Adipocyte (in vitro differentiated cells): ENCODE data around the gene SHROOM4.
A peak's percentile ranks its signal among the peaks of the same experiment; 100 is the strongest.

Experiments
- DNase-seq: peaks from one replicate; pipeline ENCODE4 v3.0.0-alpha.2; 2015; ENCODE audit warnings: low read depth
- H3K27me3 ChIP-seq: replicated peaks from 2 replicates; pipeline ENCODE4 v1.7.0; 2013; ENCODE audit warnings: mild to moderate bottlenecking, low read length, moderate library complexity; ENCODE audit not compliant: control insufficient read depth, insufficient read depth
- H3K36me3 ChIP-seq: 2 replicates; pipeline ENCODE4 v1.7.0; 2013; ENCODE audit warnings: low read length, mild to moderate bottlenecking, moderate library complexity; ENCODE audit not compliant: control insufficient read depth, insufficient read depth, severe bottlenecking
- H3K4me1 ChIP-seq: 2 replicates; pipeline ENCODE4 v1.7.0; 2013; ENCODE audit warnings: mild to moderate bottlenecking, low read length, moderate library complexity; ENCODE audit not compliant: control insufficient read depth, insufficient read depth
- H3K4me3 ChIP-seq: 2 replicates; pipeline ENCODE4 v1.7.0; 2013; ENCODE audit warnings: mild to moderate bottlenecking, low read length, moderate library complexity
- H3K9ac ChIP-seq: 2 replicates; pipeline ENCODE4 v1.7.0; 2013; ENCODE audit warnings: mild to moderate bottlenecking, low read length, moderate library complexity
- H3K9me3 ChIP-seq: 2 replicates; pipeline ENCODE4 v1.7.0; 2013; ENCODE audit warnings: mild to moderate bottlenecking, low read length, moderate library complexity; ENCODE audit not compliant: control insufficient read depth

Gene SHROOM4

GRCh38 chrX:50813843-50814661 is at the start of gene SHROOM4:
Gene SHROOM4 (minus strand): TSS chrX:50814194. CDS start chrX:50814018, 176 bp downstream.
- peak within 1 kb of the TSS; percentile 78 for H3K4me3 ChIP-seq
- H3K9me3 ChIP-seq: peaks cover 5% of the 10 kb centered on the region
- H3K9ac ChIP-seq: peak within 1 kb of the TSS; percentile 67
- H3K27me3 ChIP-seq: peaks cover 2% of the 10 kb centered on the region
- no peaks in the 10 kb centered on the region for H3K4me1 ChIP-seq
- no peaks in the 10 kb centered on the region for H3K36me3 ChIP-seq
- DNase-seq: peak; percentile 76

- DNase-seq: no peak
- Histone ChIP-seq H3K27me3 (peaks cover 11% of the 10 kb centered on the region), H3K9ac (no peak overlapping the region), H3K4me3 (no peak overlapping the region), H3K9me3 (peaks cover 2% of the 10 kb centered on the region), H3K4me1 (no peaks in the 10 kb centered on the region), H3K36me3 (no peaks in the 10 kb centered on the region)
Measured at GRCh38 chrX:50863471-50863870, 49.5 kb upstream of the SHROOM4 start.

- Histone ChIP-seq H3K27me3 (peaks cover 11% of the 10 kb centered on the region), H3K4me1 (no peaks in the 10 kb centered on the region), H3K9me3 (peaks cover 9% of the 10 kb centered on the region), H3K36me3 (no peaks in the 10 kb centered on the region), H3K4me3 (no peak overlapping the region), H3K9ac (no peak overlapping the region)
- no peak for DNase-seq
Measured at GRCh38 chrX:50860518-50860917, 46.5 kb upstream of the SHROOM4 start.

GRCh38 chrX:50858548-50858947 is 44.6 kb upstream of the SHROOM4 start:
- no peak for DNase-seq
- no peaks in the 10 kb centered on the region for H3K36me3 ChIP-seq

GRCh38 chrX:50853399-50853798 is 39.4 kb upstream of the SHROOM4 start:
- Histone ChIP-seq H3K9ac (no peak overlapping the region), H3K27me3 (peaks cover 3% of the 10 kb centered on the region), H3K4me1 (no peaks in the 10 kb centered on the region), H3K36me3 (no peaks in the 10 kb centered on the region), H3K4me3 (no peak overlapping the region), H3K9me3 (peaks cover 19% of the 10 kb centered on the region)
- no peak for DNase-seq

More at GRCh38 chrX:50858548-50858947, 44.6 kb upstream of the SHROOM4 start:
- peaks cover 9% of the 10 kb centered on the region for H3K9me3 ChIP-seq
- H3K27me3 ChIP-seq: peaks cover 7% of the 10 kb centered on the region
- H3K9ac ChIP-seq: no peak overlapping the region
- no peaks in the 10 kb centered on the region for H3K4me1 ChIP-seq
- no peak overlapping the region for H3K4me3 ChIP-seq

- no peak for DNase-seq
- Histone ChIP-seq H3K9ac (no peak overlapping the region), H3K36me3 (no peaks in the 10 kb centered on the region), H3K27me3 (peaks cover 3% of the 10 kb centered on the region), H3K9me3 (peaks cover 14% of the 10 kb centered on the region), H3K4me3 (no peak overlapping the region), H3K4me1 (no peaks in the 10 kb centered on the region)
Measured at GRCh38 chrX:50852524-50852923, 38.5 kb upstream of the SHROOM4 start.

- Histone ChIP-seq H3K9me3 (peaks cover 3% of the 10 kb centered on the region), H3K4me1 (no peaks in the 10 kb centered on the region), H3K9ac (no peak overlapping the region), H3K27me3 (peaks cover 12% of the 10 kb centered on the region), H3K36me3 (no peaks in the 10 kb centered on the region), H3K4me3 (no peak overlapping the region)
- no peak for DNase-seq
Measured at GRCh38 chrX:50842221-50842620, 28.2 kb upstream of the SHROOM4 start.

- DNase-seq: no peak
- no peak overlapping the region for H3K4me3 ChIP-seq
- no peaks in the 10 kb centered on the region for H3K9me3 ChIP-seq
- H3K9ac ChIP-seq: no peak overlapping the region
- H3K36me3 ChIP-seq: no peaks in the 10 kb centered on the region
- no peaks in the 10 kb centered on the region for H3K4me1 ChIP-seq
- peaks cover 11% of the 10 kb centered on the region for H3K27me3 ChIP-seq
Measured at GRCh38 chrX:50839730-50840129, 25.7 kb upstream of the SHROOM4 start.

GRCh38 chrX:50838820-50839600 is 25.0 kb upstream of the SHROOM4 start:
- Histone ChIP-seq H3K27me3 (peaks cover 12% of the 10 kb centered on the region), H3K9me3 (no peaks in the 10 kb centered on the region), H3K4me1 (no peaks in the 10 kb centered on the region), H3K36me3 (no peaks in the 10 kb centered on the region), H3K9ac (no peak overlapping the region), H3K4me3 (no peak overlapping the region)
- DNase-seq: peak; percentile 15

GRCh38 chrX:50827996-50828395 is 14.0 kb upstream of the SHROOM4 start:
- Histone ChIP-seq H3K4me1 (no peaks in the 10 kb centered on the region), H3K27me3 (peaks cover 18% of the 10 kb centered on the region), H3K9ac (no peak overlapping the region), H3K4me3 (no peak overlapping the region), H3K9me3 (peaks cover 5% of the 10 kb centered on the region), H3K36me3 (no peaks in the 10 kb centered on the region)
- no peak for DNase-seq

GRCh38 chrX:50825825-50826224 is 11.8 kb upstream of the SHROOM4 start:
- H3K27me3 ChIP-seq: peaks cover 14% of the 10 kb centered on the region
- H3K4me1 ChIP-seq: no peaks in the 10 kb centered on the region
- no peaks in the 10 kb centered on the region for H3K36me3 ChIP-seq
- DNase-seq: no peak
- H3K9me3 ChIP-seq: no peaks in the 10 kb centered on the region
- no peak overlapping the region for H3K4me3 ChIP-seq
- H3K9ac ChIP-seq: no peak overlapping the region
